Neural cell (in vitro differentiated cells): Measurements from ENCODE around the gene RIN3. TPM values are rescaled to one million over a fixed set of nuclear protein-coding genes. Genes with fewer than 3 reads are reported as not detected.

Experiments
- H2AFZ ChIP-seq: fragments of 200-600, 300-800 bp; sonication (generic), shearing (Covaris generic); 2 replicates; pipeline ENCODE4 v1.6.0; 2014; ENCODE audit warnings: low read depth, mild to moderate bottlenecking, antibody characterized with exemption, low read length, moderate library complexity
- H3F3A ChIP-seq: fragments of 200-600 bp; shearing (Covaris generic); 2 replicates; pipeline ENCODE4 v1.6.1; 2016; ENCODE audit warnings: mild to moderate bottlenecking, moderate library complexity, mixed read lengths, antibody characterized with exemption, low read length; ENCODE audit not compliant: insufficient read depth, poor library complexity, severe bottlenecking
- H3K27ac ChIP-seq: fragments of 200-600, 300-800 bp; sonication (generic), shearing (Covaris generic); 2 replicates; pipeline ENCODE4 v1.5.1; 2014; ENCODE audit warnings: mild to moderate bottlenecking, low read length, moderate library complexity
- H3K27me3 ChIP-seq: fragments of 300-800, 200-600 bp; sonication (generic), shearing (Covaris generic); 2 replicates; pipeline ENCODE4 v1.6.0; 2014; ENCODE audit warnings: mild to moderate bottlenecking, low read depth, low read length, moderate library complexity; ENCODE audit not compliant: insufficient read depth
- H3K36me3 ChIP-seq: fragments of 300-800, 200-600 bp; sonication (generic), shearing (Covaris generic); 2 replicates; pipeline ENCODE4 v1.5.1; 2014; ENCODE audit warnings: mild to moderate bottlenecking, antibody characterized with exemption, low read length, moderate library complexity; ENCODE audit not compliant: insufficient read depth
- H3K4me2 ChIP-seq: fragments of 300-800, 200-600 bp; sonication (generic), shearing (Covaris generic); 2 replicates; pipeline ENCODE4 v1.6.0; 2014; ENCODE audit warnings: mild to moderate bottlenecking, low read length
- H3K4me3 ChIP-seq: fragments of 300-800, 200-600 bp; sonication (generic), shearing (Covaris generic); 2 replicates; pipeline ENCODE4 v1.5.1; 2014; ENCODE audit warnings: mild to moderate bottlenecking, low read length, moderate library complexity
- H3K79me2 ChIP-seq: fragments of 200-600 bp; shearing (Covaris generic); replicated peaks from 2 replicates; pipeline ENCODE4 v1.6.0; 2014; ENCODE audit warnings: mild to moderate bottlenecking, low read length, moderate library complexity; ENCODE audit not compliant: insufficient read depth
- H3K9ac ChIP-seq: fragments of 300-800, 200-600 bp; sonication (generic), shearing (Covaris generic); 2 replicates; pipeline ENCODE4 v1.6.1; 2016; ENCODE audit warnings: mild to moderate bottlenecking, low read length, mixed read lengths
- H3K9me2 ChIP-seq: fragments of 200-600 bp; shearing (Covaris generic); 2 replicates; pipeline ENCODE4 v1.6.1; 2016; ENCODE audit warnings: mild to moderate bottlenecking, low read length, mixed read lengths; ENCODE audit not compliant: insufficient read depth
- H3K9me3 ChIP-seq: fragments of 200-600, 300-800 bp; sonication (generic), shearing (Covaris generic); 2 replicates; pipeline ENCODE4 v1.6.1; 2016; ENCODE audit warnings: mild to moderate bottlenecking, mixed run types, low read length, moderate library complexity, mixed read lengths
- H4K20me1 ChIP-seq: fragments of 200-600 bp; shearing (Covaris generic); 2 replicates; pipeline ENCODE4 v1.6.1; 2016; ENCODE audit warnings: mild to moderate bottlenecking, mixed run types; ENCODE audit not compliant: insufficient read depth
- CTCF ChIP-seq: fragments of 450-650 bp; IDR thresholded peaks from 2 replicates; pipeline ENCODE4 v1.5.1; 2014; ENCODE audit warnings: antibody characterized with exemption, mild to moderate bottlenecking, moderate library complexity; ENCODE audit not compliant: poor library complexity, severe bottlenecking
- EP300 ChIP-seq: fragments of 450-650 bp; conservative IDR thresholded peaks from 2 replicates; pipeline ENCODE4 v1.6.1; 2014; ENCODE audit warnings: antibody characterized with exemption, mild to moderate bottlenecking, moderate library complexity; ENCODE audit not compliant: poor library complexity, severe bottlenecking
- EZH2 ChIP-seq: fragments of 200-600, 300-800 bp; shearing (Covaris generic), sonication (generic); IDR thresholded peaks from 2 replicates; pipeline ENCODE4 v1.6.1; 2014; ENCODE audit warnings: antibody characterized with exemption, low read length, borderline replicate concordance, mild to moderate bottlenecking; ENCODE audit not compliant: insufficient read depth, poor library complexity, severe bottlenecking
- MXI1 ChIP-seq: fragments of 450-650 bp; conservative IDR thresholded peaks from 2 replicates; pipeline ENCODE4 v1.6.1; 2014; ENCODE audit warnings: antibody characterized with exemption, mild to moderate bottlenecking; ENCODE audit not compliant: poor library complexity, severe bottlenecking
- POLR2AphosphoS5 ChIP-seq: IDR thresholded peaks from 2 replicates; pipeline ENCODE4 v1.6.1; 2012
- RAD21 ChIP-seq: fragments of 450-650 bp; conservative IDR thresholded peaks from 2 replicates; pipeline ENCODE4 v1.6.1; 2014; ENCODE audit warnings: antibody characterized with exemption, mild to moderate bottlenecking, moderate library complexity
- REST ChIP-seq: IDR thresholded peaks from 2 replicates; pipeline ENCODE4 v1.6.1; 2012; ENCODE audit warnings: borderline replicate concordance
- SMC3 ChIP-seq: fragments of 450-650 bp; conservative IDR thresholded peaks from 2 replicates; pipeline ENCODE4 v1.6.1; 2014; ENCODE audit warnings: antibody characterized with exemption, mild to moderate bottlenecking, moderate library complexity; ENCODE audit not compliant: poor library complexity
- TAF1 ChIP-seq: IDR thresholded peaks from 2 replicates; pipeline ENCODE4 v1.6.1; 2012; ENCODE audit warnings: low read depth
- polyA plus RNA-seq: library from polyadenylated mRNA; depleted of rRNA; stranded (reverse); fragments of >200 nt; gene quantifications from 2 replicates; pipeline ENCODE4 v1.2.3, GENCODE V29; 2014

The RIN3 gene
- polyA plus RNA-seq, 1 donor from 2014 or later: not detected

GRCh38 chr14:92684801-92685560 is 171.4 kb downstream of the RIN3 start:
- Histone ChIP-seq H3K9me3 (no peaks in the 10 kb centered on the region), H3K36me3 (no peaks in the 10 kb centered on the region), H3K9ac (no peak overlapping the region), H3K4me2 (no peak overlapping the region), H3F3A (no peaks in the 10 kb centered on the region), H2AFZ (no peak overlapping the region), H3K27me3 (peaks cover 25% of the 10 kb centered on the region), H3K79me2 (no peaks in the 10 kb centered on the region), H4K20me1 (no peaks in the 10 kb centered on the region), H3K9me2 (no peaks in the 10 kb centered on the region), H3K4me3 (no peak overlapping the region), H3K27ac (no peak overlapping the region)
- no peak for TF ChIP-seq EP300

- Histone ChIP-seq H3K4me2 (no peak overlapping the region), H3K27ac (no peak overlapping the region), H3F3A (no peaks in the 10 kb centered on the region), H2AFZ (no peak overlapping the region), H3K27me3 (peaks cover 25% of the 10 kb centered on the region), H4K20me1 (no peaks in the 10 kb centered on the region), H3K9me3 (no peaks in the 10 kb centered on the region), H3K36me3 (no peaks in the 10 kb centered on the region), H3K9me2 (no peaks in the 10 kb centered on the region), H3K9ac (no peak overlapping the region), H3K4me3 (no peak overlapping the region), H3K79me2 (no peaks in the 10 kb centered on the region)
- TF ChIP-seq POLR2AphosphoS5 (no peak), EP300 (no peak), CTCF (no peak), EZH2 (no peak), TAF1 (no peak), RAD21 (no peak), REST (no peak), SMC3 (no peak), MXI1 (no peak)
These were observed 172.3 kb downstream of the RIN3 start for GRCh38 chr14:92685784-92686355.
